Kidney (tissue), 14 donors: ENCODE data around the gene NPAS3. TPM values are rescaled to one million over a fixed set of nuclear protein-coding genes. Genes with fewer than 3 reads are reported as not detected.
A peak's percentile ranks its signal among the peaks of the same experiment; 100 is the strongest.

Experiments
- DNase-seq, 5 donors: peaks; one replicate each; pipeline ENCODE4 v3.0.0-alpha.2; 2013 to 2020
- FAIRE-seq: peaks from 2 replicates; lab custom pipeline; 2012; peaks lifted over from hg19 to GRCh38; lab: Jason Lieb, UNC
- H3K27ac ChIP-seq, 2 donors: one replicate each; pipeline ENCODE4 v1.7.0; 2013; ENCODE audit warnings: low read depth in 2 of 2, low read length in 2 of 2, inconsistent platforms in 1 of 2
- H3K27me3 ChIP-seq: one replicate; pipeline ENCODE4 v1.7.1; 2013; ENCODE audit warnings: low read length, inconsistent platforms; ENCODE audit not compliant: control insufficient read depth, insufficient read depth
- H3K36me3 ChIP-seq, 3 donors: one replicate each; pipeline versions ENCODE4 v1.7.0 to v1.7.1; 2013; ENCODE audit warnings: low read length in 3 of 3, control low read depth in 1 of 3, inconsistent platforms in 1 of 3; ENCODE audit not compliant: insufficient read depth in 3 of 3, control insufficient read depth in 2 of 3
- H3K4me1 ChIP-seq, 3 donors: one replicate each; pipeline versions ENCODE4 v1.7.0 to v1.7.1; 2013; ENCODE audit warnings: low read length in 3 of 3, inconsistent platforms in 1 of 3, low read depth in 1 of 3; ENCODE audit not compliant: control insufficient read depth in 2 of 3, insufficient read depth in 2 of 3
- H3K4me3 ChIP-seq, 3 donors: one replicate each; pipeline versions ENCODE4 v1.7.0 to v1.8.1; 2013; ENCODE audit warnings: low read length in 3 of 3, control low read depth in 1 of 3, inconsistent platforms in 1 of 3
- H3K9ac ChIP-seq, 3 donors: one replicate each; pipeline versions ENCODE4 v1.7.0 to v1.7.1; 2013; ENCODE audit warnings: low read length in 3 of 3, control low read depth in 1 of 3, inconsistent platforms in 1 of 3
- H3K9me3 ChIP-seq, 3 donors: one replicate each; pipeline versions ENCODE4 v1.7.0 to v1.7.1; 2013; ENCODE audit warnings: low read length in 3 of 3, control low read depth in 1 of 3, inconsistent platforms in 1 of 3; ENCODE audit not compliant: control insufficient read depth in 2 of 3, insufficient read depth in 1 of 3
- CTCF ChIP-seq: IDR thresholded peaks from 3 replicates; pipeline ENCODE4 v1.5.1; 2012; ENCODE audit warnings: mild to moderate bottlenecking, moderate library complexity, borderline replicate concordance; ENCODE audit not compliant: insufficient read depth; ENCODE audit errors: extremely low read depth
- intact Hi-C: fragments of 100-400 bp; cut with DNase I; formaldehyde crosslinking; loops from one replicate; pipeline ENCODE4 v1.11.1; 2022
- polyA plus RNA-seq: library from polyadenylated mRNA; stranded (reverse); fragments of 350-450 nt; fragmentation: Illumina TruSeq; extraction: RNeasy Lipid Tissue Mini Kit (QIAGEN cat#74804); gene quantifications from one replicate; pipeline ENCODE4 v1.2.3, GENCODE V29; 2014; ENCODE audit warnings: low read depth, low replicate concordance; ENCODE audit not compliant: insufficient read depth
- total RNA-seq: library from RNA; stranded (reverse); fragmentation: NEBNext Ultra II Directional; extraction: Animal tissue kit (Norgen Biotek cat#: 25700); gene quantifications from one replicate; pipeline ENCODE4 v1.2.1, GENCODE V29; 2021
- donor health status: control.
- donor health status: control.
- donor health status: control.
- donor health status: control.
- donor health status: control.
- donor health status: DM: yes; HTN: yes; CAD: no.
- donor health status: Normal renal cell carcinoma (clear cell type).

NPAS3 gene
- total and polyA plus RNA-seq, 2 donors from 2014 or later: 0.82 to 5.0 TPM

- H3K4me1 ChIP-seq: no peaks in the 10 kb centered on the region
- no peaks in the 10 kb centered on the region for H3K36me3 ChIP-seq
- intact Hi-C loops: no loop called here
- no peak for FAIRE-seq
- no peak for TF ChIP-seq CTCF
- H3K4me3 ChIP-seq: no peak overlapping the region
- H3K27ac ChIP-seq: no peak overlapping the region
- H3K27me3 ChIP-seq: no peaks in the 10 kb centered on the region
- H3K9me3 ChIP-seq: no peaks in the 10 kb centered on the region
- H3K9ac ChIP-seq: no peak overlapping the region
- DNase-seq: no peak
Measured at GRCh38 chr14:32977913-32978312, 39.2 kb downstream of the NPAS3 start.

- FAIRE-seq: no peak
- no peaks in the 10 kb centered on the region for H3K36me3 ChIP-seq
- H3K4me1 ChIP-seq: no peaks in the 10 kb centered on the region
- no peaks in the 10 kb centered on the region for H3K27me3 ChIP-seq
- intact Hi-C loops: no loop called here
- no peak for DNase-seq
- no peaks in the 10 kb centered on the region for H3K9me3 ChIP-seq
- TF ChIP-seq CTCF: no peak
- no peak overlapping the region for H3K27ac ChIP-seq
- H3K9ac ChIP-seq: no peak overlapping the region
- no peak overlapping the region for H3K4me3 ChIP-seq
Measured at GRCh38 chr14:32978691-32979255, 40.1 kb downstream of the NPAS3 start.

DNA sequence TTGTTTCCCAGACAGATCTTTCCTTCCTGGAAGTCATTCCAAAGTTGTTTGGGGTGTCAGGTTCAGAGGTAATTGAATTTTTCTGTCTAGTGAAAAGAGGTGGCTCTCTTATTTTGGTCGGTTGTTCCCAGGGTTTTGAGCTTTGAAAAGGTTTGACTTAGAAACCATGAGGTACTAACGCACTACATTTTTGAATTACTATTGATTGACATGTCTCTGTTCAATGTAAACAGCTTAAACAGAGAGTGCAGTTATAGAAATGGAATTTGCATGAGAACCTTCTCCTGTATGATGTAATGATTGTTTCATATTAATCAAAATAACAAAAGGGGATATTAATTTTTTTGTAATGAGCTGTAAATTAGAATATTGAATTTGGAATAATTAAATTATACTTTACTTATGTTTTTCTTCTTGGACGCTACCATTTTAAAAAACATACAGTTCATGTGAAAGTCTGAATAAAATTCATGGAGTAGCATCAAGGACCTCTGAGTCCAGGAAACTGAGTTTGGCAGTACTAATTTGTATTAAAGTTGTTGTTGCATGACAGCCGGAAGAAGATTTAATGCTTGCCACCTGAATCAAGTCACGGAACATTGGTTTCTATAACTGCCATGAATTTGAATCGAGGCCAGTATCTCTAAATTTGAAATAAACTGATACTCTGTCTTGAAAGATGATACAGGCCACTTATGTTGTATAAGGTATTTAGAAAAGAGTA is 41.7 kb downstream of the NPAS3 start:
- Histone ChIP-seq H3K27ac (no peak overlapping the region), H3K9ac (no peak overlapping the region), H3K4me3 (no peak overlapping the region), H3K27me3 (no peaks in the 10 kb centered on the region), H3K36me3 (no peaks in the 10 kb centered on the region), H3K9me3 (no peaks in the 10 kb centered on the region), H3K4me1 (no peaks in the 10 kb centered on the region)
- intact Hi-C loops: no loop called here
- no peak for FAIRE-seq
- peak in 2 of 5 donors; percentile 24 to 35 for DNase-seq
- TF ChIP-seq CTCF: no peak
